GM12865 (cell line): ENCODE results near the gene SLC38A11.
"Not testable (repeated sequence)": the region's sequence is repeated elsewhere in the genome, so short reads cannot be mapped to it uniquely, and the experiment has no call there.

Source experiments
- DNase-seq: peaks from one replicate; pipeline ENCODE4 v3.0.0; 2010; ENCODE audit warnings: low read depth
- H3K4me3 ChIP-seq: 2 replicates; pipeline ENCODE4 v1.5.1; 2011; ENCODE audit warnings: mild to moderate bottlenecking, low read depth, low read length, control low read depth
- CTCF ChIP-seq: IDR thresholded peaks from 2 replicates; pipeline ENCODE4 v1.5.1; 2011; ENCODE audit warnings: low read length, control low read depth, low read depth, inconsistent platforms; ENCODE audit not compliant: insufficient read depth; ENCODE audit errors: missing control alignments

Gene SLC38A11

GRCh38 chr2:164954954-164955701 is at the start of gene SLC38A11:
TSS of gene SLC38A11 (minus strand) at chr2:164955525. CDS start at chr2:164955247, 278 bp downstream.
- H3K4me3 ChIP-seq = no peak within 1 kb of the TSS
- TF ChIP-seq CTCF = no peak
- DNase-seq = no peak

GRCh38 chr2:165003443-165004130 is 48.3 kb upstream of the SLC38A11 start:
- no peak overlapping the region for H3K4me3 ChIP-seq
- no peak for TF ChIP-seq CTCF
- DNase-seq = no peak

- no peak for TF ChIP-seq CTCF
- H3K4me3 ChIP-seq = no peak overlapping the region
- DNase-seq = no peak
Observed at GRCh38 chr2:165002638-165003037, 47.3 kb upstream of the SLC38A11 start.

DNA sequence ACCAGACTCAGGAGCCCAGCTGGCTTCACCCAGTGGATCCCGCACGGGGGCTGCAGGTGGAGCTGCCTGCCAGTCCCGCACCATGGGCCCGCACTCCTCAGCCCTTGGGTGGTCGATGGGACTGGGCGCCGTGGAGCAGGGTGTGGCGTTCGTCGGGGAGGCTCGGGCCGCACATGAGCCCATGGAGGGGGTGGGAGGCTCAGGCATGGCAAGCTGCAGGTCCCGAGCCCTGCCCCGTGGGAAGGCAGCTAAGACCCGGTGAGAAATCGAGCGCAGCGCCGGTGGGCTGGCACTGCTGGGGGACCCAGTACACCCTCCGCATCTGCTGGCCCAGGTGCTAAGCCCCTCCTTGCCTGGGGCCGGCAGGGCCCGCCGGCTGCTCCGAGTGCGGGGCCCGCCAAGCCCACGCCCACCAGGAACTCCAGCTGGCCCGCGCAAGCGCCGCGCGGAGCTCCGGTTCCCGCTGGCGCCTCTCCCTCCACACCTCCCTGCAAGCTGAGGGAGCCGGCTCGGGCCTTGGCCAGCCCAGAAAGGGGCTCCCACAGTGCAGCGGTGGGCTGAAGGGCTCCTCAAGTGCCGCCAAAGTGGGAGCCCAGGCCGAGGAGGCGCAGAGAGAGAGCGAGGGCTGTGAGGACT is 39.5 kb upstream of the SLC38A11 start:
- DNase-seq, H3K4me3 ChIP-seq: not testable (repeated sequence)

DNA sequence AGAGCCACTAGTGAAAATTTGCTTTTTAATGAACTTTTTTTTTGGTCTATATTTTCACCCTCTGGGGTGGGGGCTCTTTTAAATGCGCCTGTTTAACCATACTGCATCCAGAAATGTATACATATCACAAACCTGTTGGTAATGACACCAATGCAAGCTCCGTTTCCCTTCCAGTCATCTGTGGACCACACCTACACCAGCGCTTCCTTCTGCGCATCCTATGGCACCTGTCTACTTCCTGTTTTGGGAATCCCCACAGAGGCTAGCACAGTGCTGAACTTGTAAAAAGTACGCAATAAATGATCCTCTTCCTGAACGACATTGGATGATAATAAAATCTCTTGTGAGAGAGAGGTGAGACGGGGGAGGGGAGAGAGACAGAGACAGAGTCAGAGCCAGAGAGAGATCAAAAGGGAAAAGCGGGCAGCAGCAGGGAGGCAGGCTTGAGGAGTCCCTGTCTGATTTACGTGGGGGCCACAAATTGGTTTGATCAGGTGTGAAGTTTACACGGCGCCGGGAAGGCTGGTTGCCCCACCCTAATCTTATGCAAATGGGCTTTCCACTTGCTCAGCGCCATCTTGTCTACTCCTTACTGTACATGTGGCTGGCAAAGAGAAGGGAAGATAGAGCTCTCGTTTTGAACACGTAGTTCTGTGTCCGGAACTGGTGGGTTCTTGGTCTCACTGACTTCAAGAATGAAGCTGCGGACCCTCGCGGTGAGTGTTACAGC is 38.1 kb upstream of the SLC38A11 start:
- TF ChIP-seq CTCF = no peak
- no peak overlapping the region for H3K4me3 ChIP-seq
- no peak for DNase-seq

GRCh38 chr2:164992818-164993217 is 37.5 kb upstream of the SLC38A11 start:
- DNase-seq = peak; percentile 76
- H3K4me3 ChIP-seq = no peak overlapping the region
- TF ChIP-seq CTCF = peak; percentile 36

DNA sequence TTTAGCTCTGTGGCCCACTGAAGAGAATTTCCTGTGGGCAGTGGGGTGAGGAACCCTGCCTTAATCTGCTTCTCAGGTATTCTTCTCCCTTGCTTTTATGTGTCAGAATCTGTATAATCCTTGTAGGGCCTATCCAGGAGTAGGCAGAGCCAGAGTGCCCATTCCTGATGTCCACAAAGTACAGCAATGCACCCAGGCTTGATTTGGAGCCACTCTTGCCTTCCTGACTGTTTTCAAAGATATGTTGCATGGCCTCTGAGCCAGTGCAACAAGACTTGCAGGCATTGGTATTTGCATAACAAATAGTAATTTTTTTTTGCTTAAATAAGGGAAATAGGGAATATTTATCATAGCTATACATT is 36.7 kb upstream of the SLC38A11 start:
- DNase-seq = not testable (repeated sequence)

GRCh38 chr2:164991361-164992092 is 36.2 kb upstream of the SLC38A11 start:
- peak; percentile 39 for DNase-seq

More for the DNA sequence above, 36.7 kb upstream of the SLC38A11 start:
- H3K4me3 ChIP-seq = not testable (repeated sequence)

DNA sequence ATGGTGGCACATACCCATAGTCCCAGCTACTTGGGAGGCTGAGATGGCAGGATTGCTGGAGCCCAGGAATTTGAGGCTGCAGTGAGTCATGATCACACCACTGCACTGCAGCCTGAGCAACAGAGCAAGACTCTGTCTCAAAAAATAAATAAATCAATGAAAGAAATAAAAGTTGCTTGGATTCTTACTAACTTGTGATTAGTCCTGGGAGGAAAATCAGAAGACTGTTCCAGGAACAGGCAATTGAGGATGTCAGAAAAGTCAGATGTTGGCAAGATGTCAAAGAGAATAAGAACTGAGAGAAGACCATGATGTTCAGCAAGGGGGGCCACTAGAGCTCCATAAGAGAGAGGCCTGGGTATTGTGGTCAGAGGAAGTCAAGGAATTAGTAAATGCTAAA is 35.6 kb upstream of the SLC38A11 start:
- H3K4me3 ChIP-seq, DNase-seq: not testable (repeated sequence)

More at GRCh38 chr2:164991361-164992092, 36.2 kb upstream of the SLC38A11 start:
- H3K4me3 ChIP-seq = not testable (repeated sequence)

DNA sequence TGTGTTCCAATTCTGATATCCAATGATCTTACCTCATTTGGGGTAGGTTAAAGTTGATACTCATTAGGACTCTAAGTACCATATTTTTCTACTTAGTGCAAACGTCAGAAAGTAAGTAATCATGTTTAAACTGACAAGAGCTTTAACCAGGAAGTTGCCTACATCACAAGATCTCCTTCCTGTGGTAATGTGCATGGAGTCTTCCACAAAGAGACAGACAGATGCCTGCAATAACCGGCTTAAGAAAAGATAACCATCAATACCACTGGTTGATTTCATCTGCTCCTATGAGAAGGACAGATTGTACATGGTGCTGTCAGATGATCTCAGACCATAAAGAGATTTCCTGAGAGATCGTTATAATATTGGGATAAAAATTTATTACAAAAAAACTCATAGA is 33.5 kb upstream of the SLC38A11 start:
- not testable (repeated sequence) for H3K4me3 ChIP-seq, DNase-seq

GRCh38 chr2:164986027-164986426 is 30.7 kb upstream of the SLC38A11 start:
- not testable (repeated sequence) for DNase-seq, H3K4me3 ChIP-seq
